SW480 (cell line): ENCODE data around the gene SDK1.
"Not testable (repeated sequence)": the region's sequence is repeated elsewhere in the genome, so short reads cannot be mapped to it uniquely, and the experiment has no call there.

Experiments used
- DNase-seq: peaks from one replicate; pipeline ENCODE4 v3.0.0-alpha.2; 2016; ENCODE audit warnings: low spot score

SDK1 gene

GRCh38 chr7:3655635-3656034 lies 354.6 kb downstream of the SDK1 start:
- DNase-seq, result no peak

- no peak for DNase-seq
Measured at GRCh38 chr7:3657206-3657605, 356.2 kb downstream of the SDK1 start.

GRCh38 chr7:3668743-3669142 lies 367.7 kb downstream of the SDK1 start:
- DNase-seq, result no peak

GRCh38 chr7:3670898-3671297 lies 369.8 kb downstream of the SDK1 start:
- DNase-seq, result no peak

GRCh38 chr7:3673524-3673923 lies 372.5 kb downstream of the SDK1 start:
- no peak for DNase-seq

GRCh38 chr7:3678314-3678810 lies 377.3 kb downstream of the SDK1 start:
- no peak for DNase-seq

GRCh38 chr7:3682028-3682710 lies 381.1 kb downstream of the SDK1 start:
- no peak for DNase-seq

GRCh38 chr7:3683546-3684539 lies 382.8 kb downstream of the SDK1 start:
- DNase-seq, result no peak

- no peak for DNase-seq
Measured at GRCh38 chr7:3688071-3688470, 387.0 kb downstream of the SDK1 start.

- DNase-seq, result no peak
Measured at GRCh38 chr7:3688842-3689241, 387.8 kb downstream of the SDK1 start.

- no peak for DNase-seq
Measured at GRCh38 chr7:3691478-3692158, 390.6 kb downstream of the SDK1 start.

GRCh38 chr7:3695602-3696001 lies 394.6 kb downstream of the SDK1 start:
- DNase-seq, result no peak

- no peak for DNase-seq
Measured at GRCh38 chr7:3696113-3696512, 395.1 kb downstream of the SDK1 start.

GRCh38 chr7:3697472-3697871 lies 396.4 kb downstream of the SDK1 start:
- no peak for DNase-seq

GRCh38 chr7:3705258-3705657 lies 404.2 kb downstream of the SDK1 start:
- DNase-seq, result no peak

- not testable (repeated sequence) for DNase-seq
Measured at GRCh38 chr7:3706091-3706490, 405.0 kb downstream of the SDK1 start.

GRCh38 chr7:3710122-3710521 lies 409.1 kb downstream of the SDK1 start:
- DNase-seq, result no peak

GRCh38 chr7:3710531-3710930 lies 409.5 kb downstream of the SDK1 start:
- DNase-seq, result no peak

- DNase-seq, result no peak
Measured at GRCh38 chr7:3712841-3713240, 411.8 kb downstream of the SDK1 start.

GRCh38 chr7:3721422-3721821 lies 420.4 kb downstream of the SDK1 start:
- DNase-seq, result no peak

- no peak for DNase-seq
Measured at GRCh38 chr7:3722396-3722922, 421.4 kb downstream of the SDK1 start.
